Loucy (cell line): ENCODE results near the gene RPL27A.

Experiments used
- H2AFZ ChIP-seq: fragments of 200-600 bp; sonication (generic); 2 replicates; pipeline ENCODE4 v1.6.0; 2016; ENCODE audit warnings: antibody characterized with exemption, mild to moderate bottlenecking, low read length, moderate library complexity
- H3F3A ChIP-seq: fragments of 200-600 bp; 2 replicates; pipeline ENCODE4 v1.6.0; 2016; ENCODE audit warnings: antibody characterized with exemption, low read depth, mild to moderate bottlenecking
- H3K27me3 ChIP-seq: fragments of 200-600 bp; sonication (generic); 2 replicates; pipeline ENCODE4 v1.6.1; 2014; ENCODE audit warnings: low read length, mild to moderate bottlenecking; ENCODE audit not compliant: insufficient read depth, poor library complexity, severe bottlenecking
- H3K36me3 ChIP-seq: fragments of 200-600 bp; sonication (generic); 2 replicates; pipeline ENCODE4 v1.6.1; 2016; ENCODE audit warnings: low read length; ENCODE audit not compliant: insufficient read depth
- H3K4me1 ChIP-seq: fragments of 200-600 bp; sonication (generic); 2 replicates; pipeline ENCODE4 v1.5.1; 2014; ENCODE audit warnings: low read length, mild to moderate bottlenecking; ENCODE audit not compliant: insufficient read depth, poor library complexity, severe bottlenecking
- H3K4me2 ChIP-seq: fragments of 200-600 bp; sonication (generic); 2 replicates; pipeline ENCODE4 v1.6.0; 2014; ENCODE audit warnings: antibody characterized with exemption, low read length, low read depth, mild to moderate bottlenecking; ENCODE audit not compliant: poor library complexity, severe bottlenecking
- H3K4me3 ChIP-seq: fragments of 200-600 bp; sonication (generic); 2 replicates; pipeline ENCODE4 v1.5.1; 2014; ENCODE audit warnings: low read length, mild to moderate bottlenecking, mixed read lengths; ENCODE audit not compliant: poor library complexity, severe bottlenecking
- H3K79me2 ChIP-seq: fragments of 200-600 bp; sonication (generic); 2 replicates; pipeline ENCODE4 v1.6.1; 2014; ENCODE audit warnings: low read length; ENCODE audit not compliant: insufficient read depth
- H3K9ac ChIP-seq: fragments of 200-600 bp; sonication (generic); 2 replicates; pipeline ENCODE4 v1.6.0; 2014; ENCODE audit warnings: mild to moderate bottlenecking, low read depth, low read length, moderate library complexity; ENCODE audit not compliant: poor library complexity, severe bottlenecking
- H3K9me2 ChIP-seq: fragments of 200-600 bp; sonication (generic); replicated peaks from 2 replicates; pipeline ENCODE4 v1.6.1; 2016; ENCODE audit warnings: low read depth, low read length, mixed read lengths
- H3K9me3 ChIP-seq: fragments of 200-600 bp; sonication (generic); 2 replicates; pipeline ENCODE4 v1.6.1; 2014; ENCODE audit warnings: mild to moderate bottlenecking, antibody characterized with exemption, low read length, low read depth; ENCODE audit not compliant: insufficient read depth
- H4K20me1 ChIP-seq: fragments of 200-600 bp; sonication (generic); 2 replicates; pipeline ENCODE4 v1.6.0; 2014; ENCODE audit warnings: antibody characterized with exemption, low read length, mild to moderate bottlenecking; ENCODE audit not compliant: insufficient read depth, poor library complexity, severe bottlenecking
- EZH2phosphoT487 ChIP-seq: fragments of 200-600 bp; IDR thresholded peaks from 2 replicates; pipeline ENCODE4 v1.6.1; 2018; ENCODE audit warnings: antibody characterized with exemption, mild to moderate bottlenecking, moderate library complexity, borderline replicate concordance
- TF ChIP-seq, protein P1 (sequence below): fragments of 200-600 bp; sonication (generic); conservative IDR thresholded peaks from 2 replicates; pipeline ENCODE4 v1.5.1; 2014; ENCODE audit warnings: mild to moderate bottlenecking, antibody characterized with exemption, low read length

The RPL27A gene

DNA sequence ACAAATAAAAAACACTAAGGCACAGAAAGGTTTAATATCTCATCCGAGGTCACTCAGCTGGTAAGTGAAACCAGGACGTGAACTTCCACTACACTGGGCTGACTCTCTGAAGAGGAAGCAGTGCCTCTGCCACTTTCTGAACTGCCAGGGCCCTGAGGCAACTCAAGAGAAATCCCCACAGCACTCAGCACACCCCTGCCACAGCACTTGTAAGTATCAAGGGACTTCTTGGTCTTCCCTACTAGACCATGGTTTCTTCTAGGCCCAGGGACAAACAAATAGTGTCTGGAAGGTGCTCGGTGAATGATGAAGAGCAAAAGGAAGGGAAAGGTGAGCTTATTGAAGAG is 49.7 kb downstream of the RPL27A start:
- no peaks in the 10 kb centered on the region for H3F3A ChIP-seq
- H3K79me2 ChIP-seq = no peaks in the 10 kb centered on the region
- H2AFZ ChIP-seq = peak overlapping the region; percentile 38; the same call in 1 of the 2 replicates
- no peak for TF ChIP-seq EZH2phosphoT487
- TF ChIP-seq, protein P1, sequence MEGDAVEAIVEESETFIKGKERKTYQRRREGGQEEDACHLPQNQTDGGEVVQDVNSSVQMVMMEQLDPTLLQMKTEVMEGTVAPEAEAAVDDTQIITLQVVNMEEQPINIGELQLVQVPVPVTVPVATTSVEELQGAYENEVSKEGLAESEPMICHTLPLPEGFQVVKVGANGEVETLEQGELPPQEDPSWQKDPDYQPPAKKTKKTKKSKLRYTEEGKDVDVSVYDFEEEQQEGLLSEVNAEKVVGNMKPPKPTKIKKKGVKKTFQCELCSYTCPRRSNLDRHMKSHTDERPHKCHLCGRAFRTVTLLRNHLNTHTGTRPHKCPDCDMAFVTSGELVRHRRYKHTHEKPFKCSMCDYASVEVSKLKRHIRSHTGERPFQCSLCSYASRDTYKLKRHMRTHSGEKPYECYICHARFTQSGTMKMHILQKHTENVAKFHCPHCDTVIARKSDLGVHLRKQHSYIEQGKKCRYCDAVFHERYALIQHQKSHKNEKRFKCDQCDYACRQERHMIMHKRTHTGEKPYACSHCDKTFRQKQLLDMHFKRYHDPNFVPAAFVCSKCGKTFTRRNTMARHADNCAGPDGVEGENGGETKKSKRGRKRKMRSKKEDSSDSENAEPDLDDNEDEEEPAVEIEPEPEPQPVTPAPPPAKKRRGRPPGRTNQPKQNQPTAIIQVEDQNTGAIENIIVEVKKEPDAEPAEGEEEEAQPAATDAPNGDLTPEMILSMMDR = no peak
- H3K9ac ChIP-seq = no peak overlapping the region
- H3K4me1 ChIP-seq = peaks cover 17% of the 10 kb centered on the region
- no peaks in the 10 kb centered on the region for H3K9me3 ChIP-seq
- peak overlapping the region; percentile 15 for H3K4me2 ChIP-seq
- H3K27me3 ChIP-seq = no peaks in the 10 kb centered on the region
- no peak overlapping the region for H3K4me3 ChIP-seq
- no peaks in the 10 kb centered on the region for H3K36me3 ChIP-seq
- H3K9me2 ChIP-seq = no peaks in the 10 kb centered on the region
- no peaks in the 10 kb centered on the region for H4K20me1 ChIP-seq

DNA sequence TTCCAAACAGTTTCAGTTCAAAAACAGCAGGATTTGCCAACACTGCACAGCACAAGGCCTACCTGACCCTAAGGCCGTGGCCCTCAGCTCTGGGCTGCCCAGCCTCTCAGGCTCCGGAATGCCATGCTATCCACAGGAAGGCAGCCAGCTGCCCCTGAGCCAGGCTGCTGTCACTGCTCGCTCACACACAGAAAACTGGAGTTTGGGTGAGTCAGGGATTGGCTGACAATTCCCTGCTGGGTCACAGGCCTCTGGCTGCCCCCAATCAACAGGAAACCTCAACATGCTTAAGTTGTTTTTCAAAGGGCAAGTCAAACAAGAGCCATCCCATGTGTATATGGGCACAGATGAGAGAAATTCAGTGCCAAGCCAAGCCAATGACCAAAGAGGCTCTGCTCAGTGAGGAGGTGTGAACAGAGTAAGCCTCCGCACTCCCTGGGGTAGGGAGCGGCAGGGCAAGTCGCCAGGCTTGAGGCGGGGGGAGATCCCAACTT is 50.2 kb downstream of the RPL27A start:
- Histone ChIP-seq H3K4me2 (peak overlapping the region; percentile 15), H3F3A (no peaks in the 10 kb centered on the region), H3K9ac (no peak overlapping the region), H2AFZ (peak overlapping the region; percentile 38; the same call in 1 of the 2 replicates), H3K27me3 (no peaks in the 10 kb centered on the region), H3K9me2 (no peaks in the 10 kb centered on the region), H4K20me1 (no peaks in the 10 kb centered on the region), H3K4me3 (no peak overlapping the region), H3K79me2 (no peaks in the 10 kb centered on the region), H3K36me3 (no peaks in the 10 kb centered on the region), H3K9me3 (no peaks in the 10 kb centered on the region), H3K4me1 (peaks cover 17% of the 10 kb centered on the region)
- no peak for TF ChIP-seq EZH2phosphoT487
- TF ChIP-seq, protein P1 = no peak

DNA sequence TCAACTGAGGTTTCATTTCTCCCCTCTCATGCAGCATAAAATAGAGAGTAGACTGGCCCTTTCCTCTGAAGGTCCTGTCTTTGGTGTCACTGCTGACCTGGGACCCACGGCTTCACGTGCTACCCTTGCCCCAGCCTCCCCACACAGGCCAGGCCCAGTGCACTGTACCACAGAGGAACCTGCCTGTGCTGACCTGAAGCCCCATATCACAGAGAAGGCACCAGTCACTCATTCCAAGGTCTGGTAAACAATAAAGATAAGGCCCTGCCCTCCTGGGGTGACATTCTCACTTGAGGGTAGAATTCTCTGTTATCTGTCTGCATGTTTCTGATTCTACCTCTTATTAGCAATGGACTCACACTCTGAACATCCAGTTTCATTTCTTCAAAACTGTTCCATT is 51.3 kb downstream of the RPL27A start:
- no peak overlapping the region for H3K4me2 ChIP-seq
- H3K79me2 ChIP-seq = no peaks in the 10 kb centered on the region
- no peaks in the 10 kb centered on the region for H3K9me3 ChIP-seq
- H3K9ac ChIP-seq = no peak overlapping the region
- H3F3A ChIP-seq = no peaks in the 10 kb centered on the region
- TF ChIP-seq, protein P1 = no peak
- TF ChIP-seq EZH2phosphoT487 = no peak
- H3K4me1 ChIP-seq = peaks cover 17% of the 10 kb centered on the region
- no peaks in the 10 kb centered on the region for H3K27me3 ChIP-seq
- H3K36me3 ChIP-seq = no peaks in the 10 kb centered on the region
- H3K9me2 ChIP-seq = no peaks in the 10 kb centered on the region
- H2AFZ ChIP-seq = no peak overlapping the region
- H3K4me3 ChIP-seq = no peak overlapping the region
- H4K20me1 ChIP-seq = no peaks in the 10 kb centered on the region
